ENCODE measurements around the gene PTPRD.

The PTPRD gene

DNA sequence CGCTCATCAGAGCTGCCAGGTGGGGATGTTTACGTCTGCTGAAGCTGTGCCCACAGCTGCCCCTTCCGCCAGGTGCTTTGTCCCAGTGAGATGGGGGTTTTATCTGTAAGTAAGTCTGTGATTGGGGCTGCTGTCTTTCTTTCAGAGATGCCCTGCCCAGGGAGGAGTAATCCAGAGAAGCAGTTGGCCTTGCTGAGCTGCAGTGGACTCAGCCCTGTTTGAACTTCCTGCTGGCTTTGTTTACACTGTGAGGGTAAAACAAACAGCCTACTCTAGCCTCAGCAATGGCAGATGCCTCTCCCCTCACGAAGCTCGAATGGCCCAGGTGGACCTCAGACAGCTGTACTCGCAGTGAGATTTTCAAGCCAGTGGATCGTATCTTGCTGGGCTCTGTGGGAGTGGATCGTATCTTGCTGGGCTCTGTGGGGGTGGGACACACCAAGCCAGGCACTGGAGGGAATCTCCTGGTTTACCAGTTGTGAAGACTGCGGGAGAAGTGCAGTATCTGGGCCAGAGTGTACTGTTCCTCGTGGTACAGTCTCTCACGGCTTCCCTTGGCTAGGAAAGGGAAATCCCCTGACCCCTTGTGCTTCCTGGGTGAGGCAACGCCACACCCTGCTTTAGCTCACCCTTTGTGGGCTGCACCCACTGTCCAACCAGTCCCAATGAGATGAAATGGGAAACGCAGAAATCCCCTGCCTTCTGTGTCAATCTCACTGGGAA, 2283.1 kb downstream of the PTPRD start:
- no peak overlapping the region for H3K27ac ChIP-seq
- no peak for DNase-seq (ENCODE audit: low read depth, low spot score)

DNA sequence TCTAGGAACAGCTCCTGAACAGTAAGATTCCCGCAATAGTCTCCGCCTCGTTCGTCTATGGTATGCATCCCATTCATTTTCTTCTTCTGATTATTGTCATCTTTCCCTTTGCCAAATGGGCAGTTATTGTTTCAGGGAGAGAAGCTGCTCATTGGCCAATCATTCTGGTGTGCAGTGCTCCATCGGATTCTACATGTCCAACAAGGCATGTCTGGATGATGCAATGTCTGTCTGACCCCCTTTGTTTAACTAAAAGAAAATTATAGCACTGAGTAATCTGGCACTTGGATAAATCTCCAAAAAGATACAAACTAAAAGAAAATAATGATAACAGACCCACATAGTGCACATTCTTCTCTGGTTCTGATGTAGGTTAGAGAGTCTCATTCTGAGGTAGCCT, 2297.6 kb downstream of the PTPRD start:
- no peak overlapping the region for H3K27ac ChIP-seq
- DNase-seq (ENCODE audit: low read depth, low spot score) = no peak

- H3K27ac ChIP-seq = no peak overlapping the region
- DNase-seq (ENCODE audit: low read depth, low spot score) = no peak
Observed at GRCh38 chr9:8309258-8309657, 2303.5 kb downstream of the PTPRD start.

GRCh38 chr9:8304720-8305119, 2308.1 kb downstream of the PTPRD start:
- no peak for DNase-seq (ENCODE audit: low read depth, low spot score)
- H3K27ac ChIP-seq = no peak overlapping the region

DNA sequence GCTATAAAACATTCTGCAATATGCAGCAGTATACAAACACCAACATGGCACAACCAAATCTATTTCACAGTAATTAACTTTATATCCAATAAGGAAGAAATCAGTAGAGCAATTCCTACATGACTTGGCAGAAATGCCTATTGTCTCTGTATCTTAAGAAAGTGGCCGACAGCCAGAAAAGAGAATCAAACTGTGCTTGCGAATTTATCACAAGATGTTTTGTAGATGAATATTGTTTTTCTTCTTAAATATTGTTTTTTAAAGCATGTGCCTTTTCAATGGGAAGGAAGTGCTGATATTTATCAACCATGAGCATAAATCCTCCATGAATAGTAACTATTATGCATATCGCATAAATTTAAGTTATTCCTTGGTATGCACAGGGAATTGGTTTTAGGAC, 2311.5 kb downstream of the PTPRD start:
- no peak for DNase-seq (ENCODE audit: low read depth, low spot score)
- no peak overlapping the region for H3K27ac ChIP-seq

- DNase-seq (ENCODE audit: low read depth, low spot score) = no peak
- no peak overlapping the region for H3K27ac ChIP-seq
Observed at GRCh38 chr9:8297047-8297446, 2315.8 kb downstream of the PTPRD start.

GRCh38 chr9:8292657-8293056, 2320.1 kb downstream of the PTPRD start:
- H3K27ac ChIP-seq = no peak overlapping the region

DNA sequence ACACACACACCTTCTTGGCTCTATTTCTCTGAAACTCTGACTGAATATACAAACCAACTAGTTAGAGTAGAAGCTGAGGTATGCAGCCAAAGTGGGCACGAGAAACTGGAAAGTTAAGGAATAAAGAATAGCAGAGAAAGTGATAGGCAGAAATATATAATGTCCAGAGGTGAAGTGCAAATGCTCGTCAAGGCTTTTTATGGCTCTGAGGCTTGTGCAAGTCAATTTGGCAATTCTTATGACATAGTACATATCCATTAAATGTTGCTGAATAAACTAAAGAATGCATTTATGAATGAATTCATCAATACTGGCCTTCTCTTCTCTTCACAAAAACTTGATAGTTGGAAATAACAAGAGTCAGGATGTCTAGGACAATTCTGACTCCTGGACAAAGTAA, 2323.1 kb downstream of the PTPRD start:
- no peak overlapping the region for H3K27ac ChIP-seq

More at GRCh38 chr9:8292657-8293056, 2320.1 kb downstream of the PTPRD start:
- DNase-seq (ENCODE audit: low read depth, low spot score) = no peak

DNA sequence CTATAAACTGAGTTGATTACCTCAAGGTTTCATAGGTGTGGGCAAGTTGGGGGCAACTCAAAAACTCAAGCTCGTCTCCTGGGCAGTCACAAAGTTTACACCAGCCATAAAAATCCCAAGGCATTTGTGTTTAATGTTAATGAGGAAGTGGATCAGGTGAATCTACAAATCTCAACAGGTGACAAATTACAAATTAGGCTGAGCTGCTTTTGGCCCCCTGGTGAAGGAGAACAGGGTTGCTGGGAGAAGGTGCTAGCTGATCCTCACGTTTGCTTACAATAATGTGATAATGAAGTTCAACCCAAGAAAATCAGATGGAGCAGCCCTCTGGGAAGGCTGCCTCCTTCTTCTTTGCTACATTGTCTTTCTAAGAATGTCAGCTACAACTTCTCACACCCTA, 2324.8 kb downstream of the PTPRD start:
- H3K27ac ChIP-seq = no peak overlapping the region
- no peak for DNase-seq (ENCODE audit: low read depth, low spot score)

More for the DNA sequence above, 2323.1 kb downstream of the PTPRD start:
- no peak for DNase-seq (ENCODE audit: low read depth, low spot score)

DNA sequence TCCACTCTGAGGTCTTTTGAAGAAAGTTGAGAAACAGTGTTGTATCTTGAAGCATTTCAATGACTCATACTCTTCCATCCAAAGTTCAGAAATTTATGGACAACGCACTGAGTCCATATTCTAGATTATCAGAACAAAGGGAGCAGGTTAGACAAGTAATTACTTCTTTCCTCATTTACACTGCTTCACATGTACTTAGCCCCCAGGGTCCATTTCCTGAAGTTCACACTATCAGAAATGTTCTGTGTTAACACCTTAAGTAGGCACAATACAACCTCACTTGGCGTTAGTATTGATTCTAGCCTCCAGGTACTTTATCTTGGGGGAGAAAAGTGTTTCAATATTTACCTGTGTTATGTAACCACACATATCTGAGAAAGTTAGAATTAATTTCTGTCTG, 2325.3 kb downstream of the PTPRD start:
- no peak overlapping the region for H3K27ac ChIP-seq
- DNase-seq (ENCODE audit: low read depth, low spot score) = no peak

DNA sequence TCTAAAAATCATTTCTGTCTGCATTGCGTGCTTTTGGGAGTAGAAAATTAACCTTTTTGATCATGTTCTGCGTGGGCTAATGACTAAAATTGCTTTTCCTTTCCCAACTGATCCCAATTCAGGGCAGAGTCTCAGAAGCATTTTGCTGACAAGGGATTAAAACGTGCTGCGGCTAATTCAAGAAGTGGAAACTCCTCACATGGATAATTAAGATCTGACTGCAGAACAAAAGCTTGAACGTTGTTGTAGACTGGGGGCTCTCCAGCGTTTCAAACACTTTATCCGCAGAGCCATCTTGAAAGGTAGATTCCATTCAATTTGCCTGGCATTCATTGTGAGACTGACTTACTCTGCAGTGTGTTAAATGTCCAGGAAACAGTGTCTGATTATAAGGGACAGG, 2327.9 kb downstream of the PTPRD start:
- H3K27ac ChIP-seq = no peak overlapping the region
- DNase-seq (ENCODE audit: low read depth, low spot score) = no peak

GRCh38 chr9:8282535-8282934, 2330.3 kb downstream of the PTPRD start:
- DNase-seq (ENCODE audit: low read depth, low spot score) = no peak
- no peak overlapping the region for H3K27ac ChIP-seq

- DNase-seq (ENCODE audit: low read depth, low spot score) = no peak
Observed at GRCh38 chr9:8280811-8281210, 2332.0 kb downstream of the PTPRD start.

GRCh38 chr9:8278048-8278447, 2334.8 kb downstream of the PTPRD start:
- no peak overlapping the region for H3K27ac ChIP-seq
- DNase-seq (ENCODE audit: low read depth, low spot score) = no peak

More at GRCh38 chr9:8280811-8281210, 2332.0 kb downstream of the PTPRD start:
- no peak overlapping the region for H3K27ac ChIP-seq

DNA sequence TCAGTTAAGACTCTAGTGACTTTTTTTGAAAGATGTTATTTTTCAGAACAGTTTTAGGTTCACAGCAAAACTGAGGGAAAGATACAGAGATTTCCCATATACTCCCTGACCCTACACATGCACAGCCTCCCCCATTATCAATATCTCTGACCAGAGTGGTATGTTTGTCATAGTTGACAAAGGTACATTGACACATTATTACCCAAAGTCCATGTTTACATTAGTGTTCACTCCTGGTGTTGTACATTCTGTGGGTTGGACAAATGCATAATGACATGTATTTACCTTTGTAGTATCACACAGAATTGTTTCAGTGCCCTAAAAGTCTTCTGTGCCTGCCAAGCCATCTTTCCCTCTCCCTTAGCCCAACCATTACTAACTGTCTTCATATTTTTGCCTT, 2342.6 kb downstream of the PTPRD start:
- no peak for DNase-seq (ENCODE audit: low read depth, low spot score)
- H3K27ac ChIP-seq = no peak overlapping the region

DNA sequence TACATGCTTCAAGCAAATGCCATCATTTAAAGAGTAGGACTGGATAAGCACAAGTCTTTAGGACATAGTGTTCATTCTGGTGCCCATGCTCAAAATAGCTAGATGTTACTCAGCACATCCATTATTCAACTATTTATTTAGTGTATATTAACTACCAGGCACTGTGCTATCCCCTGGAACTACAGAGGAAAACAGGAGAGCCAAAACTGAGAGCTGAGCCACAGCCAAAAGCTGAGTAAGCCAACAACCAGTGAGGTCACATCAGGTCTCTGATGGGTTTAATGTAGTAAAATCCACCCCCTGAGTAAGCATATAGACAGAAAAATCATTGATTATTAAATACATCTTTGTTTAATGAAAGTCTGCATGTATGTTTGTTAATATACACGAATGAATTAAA, 2343.9 kb downstream of the PTPRD start:
- DNase-seq (ENCODE audit: low read depth, low spot score) = no peak
- H3K27ac ChIP-seq = no peak overlapping the region

- DNase-seq (ENCODE audit: low read depth, low spot score) = no peak
Observed at GRCh38 chr9:8268216-8268878, 2344.5 kb downstream of the PTPRD start.

DNA sequence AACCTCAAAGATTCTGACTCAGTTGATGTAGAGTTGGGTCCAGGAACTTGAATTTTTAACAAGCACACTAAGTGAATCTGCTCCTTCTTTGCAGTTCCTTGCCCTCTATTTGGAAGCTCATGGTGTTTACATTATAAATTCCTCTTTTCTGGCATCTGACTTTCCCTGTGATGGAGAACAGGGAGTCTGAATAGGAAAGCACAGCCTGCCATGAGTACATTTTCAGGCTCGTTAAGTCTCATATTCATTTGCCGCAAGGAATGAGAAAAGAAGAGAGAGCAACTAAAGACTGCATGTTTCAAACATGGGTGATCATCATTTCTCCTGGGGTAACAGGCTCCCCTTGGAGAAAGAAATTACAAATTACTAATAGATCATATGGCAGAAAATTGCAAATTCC, 2345.2 kb downstream of the PTPRD start:
- H3K27ac ChIP-seq = no peak overlapping the region
- no peak for DNase-seq (ENCODE audit: low read depth, low spot score)

More at GRCh38 chr9:8268216-8268878, 2344.5 kb downstream of the PTPRD start:
- H3K27ac ChIP-seq = no peak overlapping the region

DNA sequence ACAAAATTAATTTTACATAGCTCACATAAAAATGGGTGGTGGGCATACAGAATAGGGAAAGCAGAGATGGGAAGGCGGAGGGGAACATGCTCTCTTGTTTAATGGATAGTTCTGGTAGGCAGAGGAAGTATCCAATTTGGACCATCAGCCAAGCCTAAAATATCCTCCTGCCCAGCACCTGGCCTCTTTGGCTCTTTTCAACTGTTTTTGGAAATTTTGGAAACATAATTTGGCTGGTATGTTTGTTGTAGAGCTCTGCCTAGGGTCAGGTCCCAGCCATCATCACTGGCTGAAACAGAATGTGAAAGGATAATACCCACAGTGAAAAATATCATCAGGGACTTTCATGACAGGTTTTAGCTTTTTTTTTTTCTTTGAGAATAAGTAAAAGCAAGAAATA, 2345.9 kb downstream of the PTPRD start:
- no peak overlapping the region for H3K27ac ChIP-seq
- no peak for DNase-seq (ENCODE audit: low read depth, low spot score)

GRCh38 chr9:8265281-8265680, 2347.5 kb downstream of the PTPRD start:
- H3K27ac ChIP-seq = no peak overlapping the region
- no peak for DNase-seq (ENCODE audit: low read depth, low spot score)
